Type B pancreatic cell (in vitro differentiated cells): Measurements from ENCODE around the gene VPS54. TPM values are rescaled to one million over a fixed set of nuclear protein-coding genes. Genes with fewer than 3 reads are reported as not detected.

Experiments used
- DNase-seq: peaks from one replicate; pipeline ENCODE4 v3.0.0; 2021; ENCODE audit warnings: mixed read lengths; ENCODE audit not compliant: unreplicated experiment; ENCODE audit errors: extremely low spot score
- H3K27ac Mint-ChIP-seq: 2 replicates; pipeline ENCODE4 v1.8.0; 2021; ENCODE audit warnings: mild to moderate bottlenecking, mixed read lengths
- H3K27me3 Mint-ChIP-seq: 2 replicates; pipeline ENCODE4 v1.8.0; 2021; ENCODE audit warnings: mixed read lengths
- H3K36me3 Mint-ChIP-seq: 2 replicates; pipeline ENCODE4 v1.8.0; 2021; ENCODE audit warnings: mixed read lengths
- H3K4me1 Mint-ChIP-seq: one replicate; pipeline ENCODE4 v1.8.0; 2021; ENCODE audit warnings: mixed read lengths; ENCODE audit not compliant: unreplicated experiment
- H3K4me3 Mint-ChIP-seq: 2 replicates; pipeline ENCODE4 v1.8.0; 2021; ENCODE audit warnings: mild to moderate bottlenecking, mixed read lengths
- H3K9me3 Mint-ChIP-seq: 2 replicates; pipeline ENCODE4 v1.8.0; 2021; ENCODE audit warnings: mixed read lengths
- total RNA-seq: library from RNA; stranded (reverse); gene quantifications from 2 replicates; pipeline ENCODE4 v1.2.1, GENCODE V29; 2021; ENCODE audit warnings: low replicate concordance
- TF ChIP-seq, protein P1 (sequence below): fragments of 200-600 bp; sonication (generic); conservative IDR thresholded peaks from 2 replicates; pipeline ENCODE4 v1.5.0; 2021; ENCODE audit warnings: antibody characterized with exemption, mild to moderate bottlenecking

VPS54 gene
- total RNA-seq, 1 donor from 2014 or later: 23.3 TPM

DNA sequence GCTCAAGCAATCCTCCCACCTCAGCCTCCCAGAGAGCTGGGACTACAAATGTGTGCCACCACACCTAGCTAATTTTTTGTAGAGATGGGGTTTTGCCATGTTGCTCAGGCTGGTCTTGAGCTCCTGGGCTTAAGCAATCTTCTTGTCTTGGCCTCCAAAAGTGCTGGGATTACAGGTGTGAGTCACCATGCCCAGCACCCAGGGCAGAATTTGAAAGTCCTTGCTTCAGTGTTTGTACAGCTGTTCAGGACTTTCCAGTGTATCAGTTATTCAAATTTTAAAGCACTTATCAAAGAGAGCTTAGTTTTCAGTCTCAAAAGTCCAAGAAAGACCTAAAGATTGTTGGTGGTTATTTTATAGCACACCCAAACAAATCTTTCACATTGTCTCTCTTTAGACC, 43.6 kb upstream of the VPS54 start:
- Mint-ChIP-seq H3K9me3 (peaks cover 7% of the 10 kb centered on the region), H3K4me3 (no peak overlapping the region), H3K27ac (no peak overlapping the region), H3K27me3 (no peaks in the 10 kb centered on the region), H3K36me3 (no peaks in the 10 kb centered on the region), H3K4me1 (peaks cover 22% of the 10 kb centered on the region)
- TF ChIP-seq, protein P1, sequence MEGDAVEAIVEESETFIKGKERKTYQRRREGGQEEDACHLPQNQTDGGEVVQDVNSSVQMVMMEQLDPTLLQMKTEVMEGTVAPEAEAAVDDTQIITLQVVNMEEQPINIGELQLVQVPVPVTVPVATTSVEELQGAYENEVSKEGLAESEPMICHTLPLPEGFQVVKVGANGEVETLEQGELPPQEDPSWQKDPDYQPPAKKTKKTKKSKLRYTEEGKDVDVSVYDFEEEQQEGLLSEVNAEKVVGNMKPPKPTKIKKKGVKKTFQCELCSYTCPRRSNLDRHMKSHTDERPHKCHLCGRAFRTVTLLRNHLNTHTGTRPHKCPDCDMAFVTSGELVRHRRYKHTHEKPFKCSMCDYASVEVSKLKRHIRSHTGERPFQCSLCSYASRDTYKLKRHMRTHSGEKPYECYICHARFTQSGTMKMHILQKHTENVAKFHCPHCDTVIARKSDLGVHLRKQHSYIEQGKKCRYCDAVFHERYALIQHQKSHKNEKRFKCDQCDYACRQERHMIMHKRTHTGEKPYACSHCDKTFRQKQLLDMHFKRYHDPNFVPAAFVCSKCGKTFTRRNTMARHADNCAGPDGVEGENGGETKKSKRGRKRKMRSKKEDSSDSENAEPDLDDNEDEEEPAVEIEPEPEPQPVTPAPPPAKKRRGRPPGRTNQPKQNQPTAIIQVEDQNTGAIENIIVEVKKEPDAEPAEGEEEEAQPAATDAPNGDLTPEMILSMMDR: no peak
- no peak for DNase-seq

DNA sequence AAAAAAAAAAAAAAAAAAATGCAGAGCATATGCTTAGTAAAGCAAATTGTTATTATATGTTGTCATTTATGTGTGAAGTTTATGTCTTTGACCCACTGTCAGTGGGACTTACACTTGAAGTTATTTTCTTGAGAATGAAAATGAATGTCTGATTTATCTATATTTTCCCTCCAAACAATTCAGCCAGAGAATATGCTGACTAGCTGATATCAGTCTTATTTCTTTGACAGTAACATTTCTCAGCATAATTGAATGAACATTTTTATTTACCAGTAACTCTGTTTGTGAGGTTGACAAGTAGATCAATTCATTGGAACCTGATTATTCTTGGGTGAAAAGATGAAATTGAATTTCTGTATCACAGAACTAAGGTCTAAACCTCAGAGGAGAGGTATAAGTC, 40.0 kb upstream of the VPS54 start:
- Mint-ChIP-seq H3K27ac (no peak overlapping the region), H3K27me3 (no peaks in the 10 kb centered on the region), H3K4me3 (no peak overlapping the region), H3K36me3 (no peaks in the 10 kb centered on the region), H3K9me3 (no peaks in the 10 kb centered on the region), H3K4me1 (peaks cover 15% of the 10 kb centered on the region)
- no peak for DNase-seq
- TF ChIP-seq, protein P1: no peak

DNA sequence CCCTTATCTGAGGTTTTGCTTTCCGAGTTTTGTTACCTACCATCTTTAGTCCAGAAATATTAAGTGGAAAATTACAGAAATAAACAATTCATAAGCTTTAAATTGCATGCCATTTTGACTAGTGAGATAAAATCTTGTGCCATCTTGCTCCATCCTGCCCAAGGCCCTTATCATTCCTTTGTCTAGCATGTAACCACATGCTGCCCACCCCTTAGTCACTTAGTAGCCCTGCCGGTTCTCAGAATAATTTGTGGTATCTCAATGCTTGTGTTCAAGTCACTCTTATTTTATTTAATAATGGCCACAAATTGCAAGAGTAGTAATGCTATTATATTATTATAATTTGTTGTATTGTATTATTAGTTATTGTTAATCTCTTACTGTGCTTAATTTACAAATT, 36.8 kb upstream of the VPS54 start:
- Mint-ChIP-seq H3K27ac (no peak overlapping the region), H3K4me3 (no peak overlapping the region), H3K36me3 (no peaks in the 10 kb centered on the region), H3K4me1 (peaks cover 20% of the 10 kb centered on the region), H3K27me3 (no peaks in the 10 kb centered on the region), H3K9me3 (no peaks in the 10 kb centered on the region)
- DNase-seq: no peak
- TF ChIP-seq, protein P1: no peak

DNA sequence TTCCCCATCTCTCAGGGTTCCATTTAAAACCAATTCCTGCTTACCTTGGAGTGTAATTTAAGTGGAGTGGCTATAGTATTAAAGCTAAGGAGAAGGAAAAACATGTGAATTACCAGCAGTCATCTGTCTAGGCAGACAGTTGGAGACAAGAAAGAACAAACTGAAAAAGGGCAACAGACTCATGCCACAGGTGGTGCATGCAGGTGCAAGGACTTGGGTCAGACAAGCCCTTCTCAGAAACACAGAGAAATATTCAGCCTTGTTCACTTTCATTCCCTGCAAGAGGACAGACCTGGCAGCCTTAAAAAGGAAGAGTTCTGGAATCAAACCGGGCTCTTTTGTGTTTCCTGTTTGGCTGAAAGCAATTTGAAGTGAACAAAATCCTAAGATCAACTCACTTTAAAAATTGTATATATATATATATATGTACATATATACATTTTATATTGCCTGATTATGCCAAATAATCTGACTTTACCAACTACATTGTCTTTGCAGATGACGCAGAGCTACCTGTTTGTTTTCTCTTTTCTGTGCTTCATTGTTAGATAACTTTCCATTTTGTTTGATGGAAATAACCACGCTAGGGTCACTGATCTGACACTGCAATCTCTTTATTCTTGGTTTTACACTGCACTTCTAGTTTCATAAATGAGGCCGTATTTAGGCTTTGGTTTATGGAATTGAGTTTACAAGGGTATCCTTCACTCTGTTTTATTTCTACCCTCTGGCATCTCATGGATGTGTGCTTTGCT, 35.1 kb upstream of the VPS54 start:
- no peak for DNase-seq
- H3K4me1 Mint-ChIP-seq: peaks cover 26% of the 10 kb centered on the region
- no peaks in the 10 kb centered on the region for H3K36me3 Mint-ChIP-seq
- TF ChIP-seq, protein P1: no peak
- H3K4me3 Mint-ChIP-seq: no peak overlapping the region
- no peak overlapping the region for H3K27ac Mint-ChIP-seq
- H3K27me3 Mint-ChIP-seq: no peaks in the 10 kb centered on the region
- peaks cover 5% of the 10 kb centered on the region for H3K9me3 Mint-ChIP-seq

DNA sequence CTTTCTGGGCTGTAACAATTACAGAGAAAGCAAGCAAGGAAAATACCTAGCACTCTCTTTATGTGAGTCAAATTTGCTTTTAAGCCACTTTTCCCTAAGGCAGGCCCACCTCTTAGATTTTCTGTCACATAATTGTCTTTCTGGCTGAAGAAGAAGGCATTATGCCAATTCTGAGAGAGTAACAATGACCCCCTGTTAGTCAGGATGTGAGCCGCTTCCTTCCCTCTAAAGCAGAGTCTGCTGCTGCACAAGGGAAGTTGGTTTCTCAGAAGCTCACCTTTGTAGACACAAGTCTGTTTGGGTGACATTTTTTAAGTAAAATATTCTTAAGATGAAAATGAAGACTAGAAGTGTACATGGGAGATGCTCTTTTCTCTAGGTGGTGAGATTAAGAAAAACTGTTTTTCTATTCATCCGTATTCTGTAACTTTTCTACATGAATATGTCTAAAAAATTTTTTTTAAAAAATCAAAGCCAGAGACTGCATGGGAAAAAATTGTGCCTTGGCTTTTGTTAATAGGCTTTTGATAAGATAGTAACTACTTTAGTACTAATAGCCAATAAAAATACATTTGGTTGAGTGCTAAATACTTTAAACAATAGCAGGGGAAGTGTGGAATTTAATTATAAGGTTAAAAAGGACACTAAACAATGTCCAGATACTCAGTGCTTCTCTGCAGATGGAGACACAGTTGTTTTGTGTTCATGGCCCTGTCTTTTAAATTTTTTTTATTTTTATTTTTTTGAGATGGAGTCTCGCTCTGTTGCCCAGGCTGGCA, 33.4 kb upstream of the VPS54 start:
- Mint-ChIP-seq H3K27me3 (no peaks in the 10 kb centered on the region), H3K36me3 (no peaks in the 10 kb centered on the region), H3K4me3 (no peak overlapping the region), H3K4me1 (peaks cover 26% of the 10 kb centered on the region), H3K27ac (no peak overlapping the region), H3K9me3 (peaks cover 5% of the 10 kb centered on the region)
- DNase-seq: no peak
- TF ChIP-seq, protein P1: no peak
